ENCODE measurements around the gene CEP63.

The CEP63 gene

DNA sequence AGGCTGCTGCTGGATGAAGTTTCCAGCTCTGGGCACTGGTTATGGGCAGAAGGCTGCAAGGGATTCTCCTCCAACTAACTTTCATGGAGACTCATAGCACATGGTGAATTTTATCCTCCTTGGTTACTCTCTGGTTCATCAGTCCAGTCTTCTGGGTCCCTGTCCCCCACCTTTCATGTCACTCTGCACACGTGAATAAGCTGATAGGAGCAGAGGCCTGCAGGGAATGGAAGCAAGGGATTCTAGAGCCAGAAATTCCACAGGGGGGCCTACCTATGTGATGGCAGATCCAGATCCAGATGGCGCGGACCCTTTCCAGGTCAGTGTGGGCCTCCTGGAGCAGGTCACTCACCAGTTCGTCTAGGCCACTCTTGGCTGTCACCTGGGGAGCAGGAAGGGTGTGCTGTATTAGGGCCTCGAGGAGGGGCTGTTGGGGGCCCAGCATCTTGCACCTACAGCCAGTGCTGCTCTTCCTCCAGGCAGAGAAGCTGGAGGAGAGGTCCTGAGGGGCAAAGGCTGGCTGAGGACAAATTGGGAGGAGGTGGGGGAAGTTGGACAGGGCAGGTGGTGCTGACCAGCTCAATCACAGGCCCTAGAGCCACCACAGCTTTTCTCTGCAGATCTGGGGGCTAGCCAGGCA, 134.7 kb downstream of the CEP63 start:
- no peaks in the 10 kb centered on the region for H3K9me3 ChIP-seq
- H3K27me3 ChIP-seq, result no peaks in the 10 kb centered on the region
- no peaks in the 10 kb centered on the region for H3K36me3 ChIP-seq
- no peak for DNase-seq
- TF ChIP-seq, protein P1, sequence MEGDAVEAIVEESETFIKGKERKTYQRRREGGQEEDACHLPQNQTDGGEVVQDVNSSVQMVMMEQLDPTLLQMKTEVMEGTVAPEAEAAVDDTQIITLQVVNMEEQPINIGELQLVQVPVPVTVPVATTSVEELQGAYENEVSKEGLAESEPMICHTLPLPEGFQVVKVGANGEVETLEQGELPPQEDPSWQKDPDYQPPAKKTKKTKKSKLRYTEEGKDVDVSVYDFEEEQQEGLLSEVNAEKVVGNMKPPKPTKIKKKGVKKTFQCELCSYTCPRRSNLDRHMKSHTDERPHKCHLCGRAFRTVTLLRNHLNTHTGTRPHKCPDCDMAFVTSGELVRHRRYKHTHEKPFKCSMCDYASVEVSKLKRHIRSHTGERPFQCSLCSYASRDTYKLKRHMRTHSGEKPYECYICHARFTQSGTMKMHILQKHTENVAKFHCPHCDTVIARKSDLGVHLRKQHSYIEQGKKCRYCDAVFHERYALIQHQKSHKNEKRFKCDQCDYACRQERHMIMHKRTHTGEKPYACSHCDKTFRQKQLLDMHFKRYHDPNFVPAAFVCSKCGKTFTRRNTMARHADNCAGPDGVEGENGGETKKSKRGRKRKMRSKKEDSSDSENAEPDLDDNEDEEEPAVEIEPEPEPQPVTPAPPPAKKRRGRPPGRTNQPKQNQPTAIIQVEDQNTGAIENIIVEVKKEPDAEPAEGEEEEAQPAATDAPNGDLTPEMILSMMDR (IDR thresholded peaks at IDR 0.05; ENCODE audit: low read depth, low read length), result no peak
- no peaks in the 10 kb centered on the region; the same call in 1 of the 2 replicates for H3K4me1 ChIP-seq
- no peak overlapping the region for H3K4me3 ChIP-seq (ENCODE audit: low read depth, low read length)

DNA sequence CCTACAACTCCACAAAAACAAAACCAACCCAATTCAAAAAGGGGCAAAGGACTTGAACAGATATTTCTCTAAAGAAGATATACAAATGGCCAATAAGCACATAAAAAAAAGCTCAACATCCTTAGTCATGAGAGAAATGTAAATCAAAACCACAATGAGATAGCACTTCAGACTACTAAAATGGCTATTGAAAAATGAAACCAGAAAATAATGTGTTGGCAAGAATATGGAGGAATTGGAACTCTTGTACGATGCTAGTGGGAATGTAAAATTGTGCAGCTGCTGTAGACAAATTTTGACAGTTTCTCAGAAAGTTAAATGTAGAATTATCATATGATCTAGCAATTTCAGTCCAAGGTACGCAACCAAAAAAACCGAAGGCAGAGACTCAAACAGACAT, 136.0 kb downstream of the CEP63 start:
- Histone ChIP-seq H3K27me3 (no peaks in the 10 kb centered on the region), H3K9me3 (no peaks in the 10 kb centered on the region), H3K36me3 (no peaks in the 10 kb centered on the region), H3K4me1 (no peaks in the 10 kb centered on the region; the same call in 1 of the 2 replicates), H3K4me3 (ENCODE audit: low read depth, low read length) (no peak overlapping the region)
- no peak for DNase-seq
- TF ChIP-seq, protein P1 (IDR thresholded peaks at IDR 0.05; ENCODE audit: low read depth, low read length), result no peak

DNA sequence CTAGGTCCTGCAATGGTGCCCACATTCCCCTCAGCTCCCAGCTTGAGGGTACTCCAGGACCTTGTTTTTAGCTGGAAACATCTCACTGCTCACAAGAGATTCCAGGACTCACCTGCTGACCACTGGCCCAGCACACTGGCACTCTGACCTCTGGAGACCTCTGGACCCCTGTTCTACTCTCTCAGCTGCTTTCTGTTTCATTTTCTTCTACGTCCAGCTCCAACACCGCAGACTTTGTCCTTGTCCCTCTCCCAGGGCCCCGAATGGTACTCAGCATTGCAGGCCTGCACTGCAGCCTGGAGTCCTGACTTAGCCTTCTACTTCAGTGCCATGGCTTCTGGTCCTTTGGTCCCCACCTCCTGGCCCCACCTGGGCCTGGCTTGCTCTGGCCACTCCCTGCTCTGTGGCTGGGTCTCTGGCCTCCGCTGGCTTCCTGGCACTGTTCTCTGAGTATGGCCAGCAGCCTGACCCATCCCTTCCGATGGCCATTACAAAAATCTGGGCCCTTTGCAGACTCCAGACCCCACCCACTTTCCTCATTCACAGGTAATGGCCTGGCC, 137.0 kb downstream of the CEP63 start:
- Histone ChIP-seq H3K4me1 (no peaks in the 10 kb centered on the region; the same call in 1 of the 2 replicates), H3K4me3 (ENCODE audit: low read depth, low read length) (no peak overlapping the region), H3K9me3 (no peaks in the 10 kb centered on the region), H3K27me3 (no peaks in the 10 kb centered on the region), H3K36me3 (no peaks in the 10 kb centered on the region)
- DNase-seq, result no peak
- TF ChIP-seq, protein P1 (IDR thresholded peaks at IDR 0.05; ENCODE audit: low read depth, low read length), result no peak

DNA sequence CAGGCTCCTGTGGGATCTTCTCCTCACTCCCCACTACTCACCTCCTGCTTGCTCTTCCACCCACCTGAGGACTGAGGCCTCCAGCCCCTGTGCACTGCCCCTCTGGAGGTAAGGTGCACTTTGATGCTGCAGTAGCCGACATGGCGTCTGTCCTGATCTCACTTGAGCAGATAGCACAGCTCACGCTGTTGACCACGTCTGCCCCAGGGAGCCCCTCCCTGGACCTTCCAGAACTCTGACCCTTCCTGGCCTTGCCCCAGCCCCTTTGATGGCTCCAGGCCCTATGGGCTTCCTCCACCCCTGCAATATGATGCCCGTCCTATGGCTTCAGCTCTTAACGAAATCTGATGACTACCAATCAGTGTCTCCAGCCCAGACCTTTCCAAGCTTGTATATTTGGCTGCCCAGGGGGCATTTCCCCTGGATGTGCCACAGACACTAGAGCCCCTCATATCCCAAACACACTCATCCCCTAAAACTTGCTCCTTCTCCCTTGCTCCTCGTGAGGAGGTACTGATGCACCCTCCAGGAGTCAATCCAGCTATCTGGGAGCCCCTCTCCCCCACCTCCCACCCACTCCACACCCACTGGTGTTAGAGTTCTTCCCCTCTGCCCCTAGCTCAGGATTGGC, 137.9 kb downstream of the CEP63 start:
- DNase-seq, result no peak
- H3K4me1 ChIP-seq, result no peaks in the 10 kb centered on the region; the same call in 1 of the 2 replicates
- TF ChIP-seq, protein P1 (IDR thresholded peaks at IDR 0.05; ENCODE audit: low read depth, low read length), result no peak
- no peaks in the 10 kb centered on the region for H3K27me3 ChIP-seq
- H3K4me3 ChIP-seq (ENCODE audit: low read depth, low read length), result no peak overlapping the region
- no peaks in the 10 kb centered on the region for H3K36me3 ChIP-seq
- no peaks in the 10 kb centered on the region for H3K9me3 ChIP-seq
